Hematopoietic multipotent progenitor cell treated with erythropoietin and hydrocortisone succinate and interleukin-3 and kit ligand, for 8 days (in vitro differentiated cells): ENCODE measurements around the gene RAP2A.

Source experiments
- DNase-seq: peaks from one replicate; pipeline ENCODE4 v3.0.0-alpha.2; 2015

The RAP2A gene

GRCh38 chr13:97499181-97499580 is 65.2 kb downstream of the RAP2A start:
- DNase-seq, result no peak

DNA sequence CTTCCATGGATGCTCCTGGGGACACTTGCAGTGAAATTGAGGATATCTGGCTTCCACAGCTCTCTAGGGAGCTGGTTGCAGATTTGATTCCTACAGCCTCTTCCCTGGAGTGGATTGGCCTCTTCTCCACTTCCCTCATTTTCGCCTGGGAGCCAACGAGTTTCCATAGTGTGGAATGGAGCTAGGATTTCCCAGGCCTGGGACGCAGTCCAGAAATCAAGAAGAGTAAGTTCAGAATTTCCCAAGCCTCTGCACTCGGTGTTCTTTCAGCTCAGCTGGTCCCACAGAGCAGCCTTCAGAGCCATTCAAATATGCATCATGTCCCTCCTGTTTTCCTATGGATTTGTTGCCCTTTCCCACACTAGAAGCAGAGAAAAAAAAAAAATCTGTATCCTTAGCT is 68.2 kb downstream of the RAP2A start:
- DNase-seq, result no peak

DNA sequence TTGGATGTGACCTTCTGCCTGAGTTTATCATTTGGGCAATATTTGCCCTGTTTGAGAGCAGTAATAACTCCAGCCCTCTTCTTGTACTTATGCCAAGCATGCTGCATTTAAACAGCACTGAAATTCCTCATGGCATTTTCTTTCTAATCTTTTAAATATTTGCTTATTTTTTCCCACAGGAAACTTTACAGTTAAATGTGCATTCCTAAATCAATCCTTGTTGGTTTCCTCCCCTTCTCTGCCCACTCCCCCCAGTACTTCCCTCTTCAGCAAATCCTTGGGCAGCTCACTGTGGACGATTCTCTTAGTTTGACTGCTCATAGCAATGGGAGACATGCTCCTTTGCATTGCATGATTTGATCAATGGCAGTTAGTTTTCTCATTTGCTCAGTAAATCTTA is 68.7 kb downstream of the RAP2A start:
- DNase-seq, result no peak

- DNase-seq, result no peak
Measured at GRCh38 chr13:97505017-97505416, 71.0 kb downstream of the RAP2A start.

DNA sequence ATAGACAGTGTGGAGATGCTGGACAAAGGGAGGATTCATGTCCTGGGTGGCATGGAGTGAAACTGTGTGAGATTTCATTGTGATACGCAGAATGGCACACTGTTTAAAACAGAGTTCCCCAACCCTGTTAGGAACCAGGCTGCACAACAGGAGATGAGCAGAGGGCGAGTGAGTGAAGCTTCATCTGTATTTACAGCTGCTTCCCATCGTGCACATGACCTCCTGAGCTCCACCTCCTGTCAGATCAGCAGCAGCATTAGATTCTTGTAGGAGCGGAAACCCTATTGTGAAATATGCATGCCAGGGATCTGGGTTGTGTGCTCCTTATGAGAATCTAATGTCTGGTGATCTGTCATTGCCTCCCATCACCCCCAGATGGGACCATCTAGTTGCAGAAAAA is 72.5 kb downstream of the RAP2A start:
- DNase-seq, result no peak

DNA sequence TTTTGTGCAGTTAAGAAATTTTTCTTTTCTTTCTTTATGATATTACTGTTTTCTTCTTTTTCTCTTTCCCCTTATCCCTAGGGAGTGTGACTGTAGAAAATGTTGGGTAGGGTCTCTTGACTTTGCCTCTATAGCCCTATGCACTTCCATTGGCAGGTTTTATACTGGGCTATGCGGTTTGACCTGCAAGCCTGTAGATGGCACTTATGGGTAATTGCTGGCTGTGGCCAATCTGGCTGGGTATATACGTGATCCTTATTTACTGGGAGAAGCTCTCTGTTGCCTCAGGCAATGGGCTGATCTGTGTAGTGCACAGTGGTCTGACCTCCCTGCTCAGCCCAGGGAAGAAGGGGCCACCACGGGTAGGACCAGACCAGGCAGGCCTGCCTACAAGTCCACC is 78.8 kb downstream of the RAP2A start:
- DNase-seq, result no peak

GRCh38 chr13:97515643-97516042 is 81.7 kb downstream of the RAP2A start:
- DNase-seq, result no peak

DNA sequence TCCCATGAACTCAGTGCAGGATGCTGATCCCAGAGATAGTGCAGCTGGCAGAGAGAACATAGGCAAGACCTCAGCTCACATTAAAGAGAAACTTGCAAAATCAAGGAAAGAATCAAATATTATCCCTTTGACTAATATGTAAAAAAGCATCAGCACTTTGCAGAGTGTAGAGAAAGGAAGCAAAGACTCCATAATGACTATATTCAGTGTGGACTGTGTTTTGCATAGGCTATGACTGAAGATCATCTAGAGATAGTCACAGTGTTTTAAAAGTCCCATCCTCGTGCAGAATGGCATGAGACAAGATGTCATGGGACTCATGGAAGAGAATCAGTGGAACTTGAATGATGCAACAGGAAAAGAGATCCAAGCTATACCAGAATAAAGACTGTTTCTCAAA is 84.0 kb downstream of the RAP2A start:
- DNase-seq, result no peak
